Lower lobe of right lung (tissue), 2 donors: ENCODE results near the gene CACTIN. TPM values are rescaled to one million over a fixed set of nuclear protein-coding genes. Genes with fewer than 3 reads are reported as not detected.

ENCODE experiments used
- ATAC-seq, 2 donors: fragments of 200-7000 bp; cut with Tn5 transposase; one replicate each; pipeline ENCODE4 v1.9.1; 2020 to 2022; ENCODE audit warnings: mild to moderate bottlenecking in 2 of 2, moderate library complexity in 2 of 2
- DNase-seq: peaks from one replicate; pipeline ENCODE4 v3.0.0-alpha.2; 2020
- H3K27ac ChIP-seq: fragments of 200-600 bp; one replicate; pipeline ENCODE4 v1.8.0; 2022
- H3K27me3 ChIP-seq: fragments of 200-600 bp; one replicate; pipeline ENCODE4 v1.8.0; 2022; ENCODE audit warnings: low read depth
- H3K36me3 ChIP-seq: fragments of 200-600 bp; one replicate; pipeline ENCODE4 v1.8.0; 2022; ENCODE audit warnings: mild to moderate bottlenecking
- H3K4me1 ChIP-seq: fragments of 200-600 bp; one replicate; pipeline ENCODE4 v1.8.0; 2022
- H3K4me3 ChIP-seq: fragments of 200-600 bp; one replicate; pipeline ENCODE4 v1.8.0; 2022; ENCODE audit warnings: mild to moderate bottlenecking
- H3K9me3 ChIP-seq: fragments of 200-600 bp; one replicate; pipeline ENCODE4 v1.8.0; 2022
- CTCF ChIP-seq: fragments of 200-600 bp; IDR thresholded peaks from one replicate; pipeline ENCODE4 v1.8.0; 2022; ENCODE audit warnings: antibody characterized with exemption, mild to moderate bottlenecking
- intact Hi-C: fragments of 100-400 bp; cut with DNase I; formaldehyde crosslinking; loops from one replicate; pipeline ENCODE4 v1.11.0; 2022
- total RNA-seq: library from RNA; stranded (reverse); fragmentation: NEBNext Ultra II Directional; extraction: Animal tissue kit (Norgen Biotek cat#: 25700); gene quantifications from one replicate; pipeline ENCODE4 v1.2.1, GENCODE V29; 2021
- donor health status: DM: no; HTN: yes; CAD: no; lungs with severe emphysema.

The CACTIN gene
- total RNA-seq, 1 donor from 2014 or later, result 20.3 TPM

- ATAC-seq (no peak), DNase-seq (no peak)
- Histone ChIP-seq H3K4me1 (peaks cover 19% of the 10 kb centered on the region), H3K9me3 (no peaks in the 10 kb centered on the region), H3K27me3 (no peaks in the 10 kb centered on the region), H3K36me3 (peaks cover 27% of the 10 kb centered on the region), H3K27ac (peak overlapping the region; percentile 97), H3K4me3 (peak overlapping the region; percentile 99)
- intact Hi-C loops, result no loop called here
- no peak for TF ChIP-seq CTCF
Observed at GRCh38 chr19:3627351-3627723, 747 bp upstream of the CACTIN start.

- no peaks in the 10 kb centered on the region for H3K9me3 ChIP-seq
- DNase-seq (no peak), ATAC-seq (peak in 1 of 2 donors; percentile 2)
- H3K4me3 ChIP-seq, result peak overlapping the region; percentile 99
- H3K4me1 ChIP-seq, result peaks cover 19% of the 10 kb centered on the region
- peak overlapping the region; percentile 97 for H3K27ac ChIP-seq
- intact Hi-C loops, result no loop called here
- H3K36me3 ChIP-seq, result peaks cover 26% of the 10 kb centered on the region
- H3K27me3 ChIP-seq, result no peaks in the 10 kb centered on the region
- no peak for TF ChIP-seq CTCF
Observed at GRCh38 chr19:3625996-3626472, 556 bp downstream of the CACTIN start.

GRCh38 chr19:3623716-3624115 is 2.9 kb downstream of the CACTIN start:
- Histone ChIP-seq H3K4me1 (peaks cover 19% of the 10 kb centered on the region), H3K9me3 (no peaks in the 10 kb centered on the region), H3K27me3 (no peaks in the 10 kb centered on the region), H3K4me3 (no peak overlapping the region), H3K27ac (no peak overlapping the region), H3K36me3 (peaks cover 44% of the 10 kb centered on the region)
- ATAC-seq, result no peak
- DNase-seq, result no peak
- TF ChIP-seq CTCF, result no peak
- intact Hi-C loops, result no loop called here

- no peak for DNase-seq
- Histone ChIP-seq H3K4me3 (no peak overlapping the region), H3K27me3 (no peaks in the 10 kb centered on the region), H3K27ac (no peak overlapping the region), H3K36me3 (peaks cover 51% of the 10 kb centered on the region), H3K4me1 (peaks cover 28% of the 10 kb centered on the region), H3K9me3 (no peaks in the 10 kb centered on the region)
- intact Hi-C loops, result no loop called here
- no peak for TF ChIP-seq CTCF
- no peak for ATAC-seq
Observed at GRCh38 chr19:3622224-3622623, 4.4 kb downstream of the CACTIN start.

- ATAC-seq, result no peak
- no peak for TF ChIP-seq CTCF
- no peak overlapping the region for H3K27ac ChIP-seq
- no peaks in the 10 kb centered on the region for H3K9me3 ChIP-seq
- H3K4me1 ChIP-seq, result peaks cover 27% of the 10 kb centered on the region
- intact Hi-C loops, result no loop called here
- H3K27me3 ChIP-seq, result no peaks in the 10 kb centered on the region
- H3K36me3 ChIP-seq, result peaks cover 56% of the 10 kb centered on the region
- no peak overlapping the region for H3K4me3 ChIP-seq
- DNase-seq, result no peak
Observed at GRCh38 chr19:3621689-3622088, 4.9 kb downstream of the CACTIN start.
